T-cell (primary cell): ENCODE results near the gene NOL4L. TPM values are rescaled to one million over a fixed set of nuclear protein-coding genes. Genes with fewer than 3 reads are reported as not detected.
A peak's percentile ranks its signal among the peaks of the same experiment; 100 is the strongest.

Experiments used
- ATAC-seq, 4 experiments: fragments of 200-7000 bp in 3 of 4; fragments of 150-1000 bp in 1 of 4; cut with Tn5 transposase; replicated peaks in 1 of 4; 1 replicate in 3 of 4; 2 replicates in 1 of 4; pipeline ENCODE4 v1.10.0; 2021; ENCODE audit warnings: moderate library complexity in 3 of 4, mild to moderate bottlenecking in 2 of 4, moderate number of reproducible peaks in 1 of 4
- CTCF ChIA-PET, 2 donors: fragments of 300-600 bp; sonication (Branson Sonifier 250); formaldehyde crosslinking; loops; one replicate each; lab custom pipeline; 2022; ENCODE audit warnings: antibody characterized with exemption in 2 of 2; lab: Charles Lee
- POLR2A ChIA-PET, 2 donors: fragments of 300-600 bp; sonication (Branson Sonifier 250); formaldehyde crosslinking; loops; one replicate each; lab custom pipeline; 2022; ENCODE audit warnings: antibody characterized with exemption in 2 of 2; lab: Charles Lee
- DNase-seq, 35 experiments: peaks; one replicate each; pipeline versions ENCODE4 v3.0.0 to v3.0.0-alpha.2; 2013 to 2023
- H3K27ac ChIP-seq: one replicate; pipeline ENCODE4 v1.5.1; 2013; ENCODE audit warnings: low read length
- H3K27me3 ChIP-seq, 2 experiments: replicated peaks in 1 of 2; 1 replicate in 1 of 2; 2 replicates in 1 of 2; pipeline versions ENCODE4 v1.6.1 to v1.7.0; 2013; ENCODE audit warnings: low read length in 1 of 2, mixed read lengths in 1 of 2; ENCODE audit not compliant: control insufficient read depth in 2 of 2, insufficient read depth in 2 of 2; ENCODE audit errors: extremely low read depth in 1 of 2
- H3K36me3 ChIP-seq, 2 donors: 1 replicate in 1 of 2; 2 replicates in 1 of 2; pipeline versions ENCODE4 v1.6.1 to v1.7.0; 2013; ENCODE audit warnings: low read length in 1 of 2; ENCODE audit not compliant: control insufficient read depth in 2 of 2, insufficient read depth in 1 of 2; ENCODE audit errors: extremely low read depth in 1 of 2
- H3K4me1 ChIP-seq, 2 experiments: 1 replicate in 1 of 2; 2 replicates in 1 of 2; pipeline versions ENCODE4 v1.6.1 to v1.7.0; 2013; ENCODE audit warnings: low read length in 2 of 2, mixed read lengths in 1 of 2; ENCODE audit not compliant: insufficient read depth in 2 of 2, control insufficient read depth in 1 of 2; ENCODE audit errors: extremely low read depth in 1 of 2
- H3K4me3 ChIP-seq, 2 donors: 1 replicate in 1 of 2; 2 replicates in 1 of 2; pipeline versions ENCODE4 v1.5.1 to v1.7.0; 2013; ENCODE audit warnings: mild to moderate bottlenecking in 2 of 2, low read length in 1 of 2, moderate library complexity in 1 of 2; ENCODE audit not compliant: control insufficient read depth in 1 of 2; ENCODE audit errors: extremely low read depth in 1 of 2
- H3K9me3 ChIP-seq: 2 replicates; pipeline ENCODE4 v1.7.0; 2013
- H3K27ac Mint-ChIP-seq, 2 donors: one replicate each; pipeline ENCODE4 v1.8.0; 2020 to 2021; ENCODE audit warnings: mild to moderate bottlenecking in 2 of 2, mixed read lengths in 2 of 2
- H3K27me3 Mint-ChIP-seq, 2 donors: one replicate each; pipeline ENCODE4 v1.8.0; 2021 to 2022; ENCODE audit warnings: mixed read lengths in 2 of 2
- H3K36me3 Mint-ChIP-seq: one replicate; pipeline ENCODE4 v1.8.0; 2021; ENCODE audit warnings: mixed read lengths
- H3K4me1 Mint-ChIP-seq, 3 donors: one replicate each; pipeline ENCODE4 v1.8.0; 2020 to 2022; ENCODE audit warnings: mixed read lengths in 3 of 3, mild to moderate bottlenecking in 1 of 3
- H3K4me3 Mint-ChIP-seq, 3 donors: one replicate each; pipeline ENCODE4 v1.8.0; 2020 to 2022; ENCODE audit warnings: mild to moderate bottlenecking in 3 of 3, mixed read lengths in 3 of 3, moderate library complexity in 3 of 3
- H3K9me3 Mint-ChIP-seq, 3 donors: one replicate each; pipeline ENCODE4 v1.8.0; 2020 to 2022; ENCODE audit warnings: mixed read lengths in 3 of 3
- WGBS: methylation state at CpG from one replicate; pipeline ENCODE4 v1.1.5; 2013; ENCODE audit warnings: missing lambda C conversion rate; ENCODE audit not compliant: insufficient coverage; 5-methylcytosine and 5-hydroxymethylcytosine counted together
- total RNA-seq, 35 experiments: library from RNA in 6 of 35; stranded (reverse) in 6 of 35; fragments of 120-200 nt in 1 of 35; gene quantifications; one replicate each; pipeline versions ENCODE4 v1.2.1 to v1.2.4 and lab custom pipeline; 2013 to 2026

The NOL4L gene
- total RNA-seq, 5 donors from 2014 or later (not counting 1 experiment from before 2014, with no cell fraction given) = 63.5 to 88.8 (median 74.4) TPM

DNA sequence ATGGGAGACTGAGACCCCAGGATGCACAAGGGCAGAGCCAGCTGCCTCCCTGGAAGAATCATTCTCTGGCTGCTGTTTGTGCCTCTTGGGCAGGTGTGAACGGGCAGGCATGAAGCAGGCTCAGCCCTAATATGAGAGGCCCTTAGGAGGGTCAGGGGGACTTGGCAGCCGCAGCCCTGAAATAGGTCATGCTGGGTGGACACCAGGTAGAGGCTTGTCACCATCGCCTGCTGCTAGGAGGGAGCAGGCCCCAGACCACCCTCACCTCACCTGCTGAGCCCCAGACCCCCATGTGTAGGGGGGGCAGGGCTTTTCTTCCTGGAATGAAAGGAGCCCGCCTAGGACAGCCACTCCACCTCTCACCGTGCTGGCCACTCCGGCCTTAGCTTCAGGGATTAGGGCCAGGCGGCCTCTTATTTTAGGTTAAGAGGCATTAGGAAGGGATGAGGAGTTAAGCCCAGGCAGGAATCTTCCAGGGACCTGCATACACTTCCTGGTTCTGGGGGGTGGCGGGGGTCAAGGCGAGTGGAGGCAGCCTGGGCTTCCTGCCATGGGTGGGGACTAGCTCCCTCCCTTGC, 134.6 kb downstream of the NOL4L start:
- peaks cover 33% of the 10 kb centered on the region for H3K36me3 Mint-ChIP-seq
- no peak for DNase-seq

DNA sequence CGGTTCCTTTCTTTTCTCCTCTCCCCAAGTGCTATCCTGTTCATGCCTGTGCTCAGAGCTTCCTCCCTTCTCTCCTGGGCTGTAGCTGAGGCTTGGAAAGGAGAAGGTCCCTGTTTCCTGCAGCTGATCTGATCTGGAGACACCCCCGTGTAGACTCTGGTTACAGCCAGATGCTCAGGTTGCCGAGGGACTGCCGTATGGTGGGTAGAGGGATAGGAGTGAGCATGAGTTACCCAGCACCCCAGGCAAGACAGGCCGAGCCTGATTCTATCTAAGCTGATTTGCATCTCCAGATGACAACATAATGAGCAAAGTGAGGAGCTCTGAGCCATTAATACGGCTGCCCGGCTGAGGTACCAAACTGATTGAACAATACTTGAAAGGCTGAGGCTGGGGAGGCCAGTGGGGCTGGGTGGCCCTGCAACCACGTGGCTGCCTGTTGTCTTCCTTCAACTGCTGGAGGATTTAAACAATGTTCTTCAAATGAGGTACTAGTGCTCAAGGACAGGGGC, 135.2 kb downstream of the NOL4L start:
- no peak overlapping the region for H3K4me3 ChIP-seq
- no peaks in the 10 kb centered on the region for H3K9me3 ChIP-seq
- no peak for DNase-seq
- H3K27ac ChIP-seq = no peak overlapping the region
- Mint-ChIP-seq H3K27ac (peak overlapping the region; percentile 72 to 82), H3K4me1 (peaks cover 21 to 25% (median 23%) of the 10 kb centered on the region in 3 donors), H3K36me3 (peaks cover 35% of the 10 kb centered on the region), H3K9me3 (no peaks in the 10 kb centered on the region), H3K27me3 (no peaks in the 10 kb centered on the region), H3K4me3 (no peak overlapping the region)
- no peaks in the 10 kb centered on the region for H3K27me3 ChIP-seq
- CTCF ChIA-PET = interaction anchor here in 1 of 2 donors (0.7 kb wide), 1 partner anchor 48 kb away, joined by 5 read pairs; no protein-coding TSS in a partner anchor
- H3K4me1 ChIP-seq = peaks cover 2 to 25% of the 10 kb centered on the region in 2 experiments
- ATAC-seq = no peak
- POLR2A ChIA-PET = interaction anchor here in 1 of 2 donors (0.6 kb wide), 1 partner anchor 311 kb away, joined by 3 read pairs; no protein-coding TSS in a partner anchor
- H3K36me3 ChIP-seq = peaks cover 15 to 97% of the 10 kb centered on the region in 2 donors
- WGBS = 72% methylated on average over 7 of the region's 8 CpGs

More for the DNA sequence above, 134.6 kb downstream of the NOL4L start:
- 80% methylated on average over 1 of the region's 9 CpGs for whole genome bisulfite sequencing
- Histone ChIP-seq H3K27me3 (no peaks in the 10 kb centered on the region), H3K9me3 (no peaks in the 10 kb centered on the region), H3K36me3 (peaks cover 15 to 97% of the 10 kb centered on the region in 2 donors), H3K27ac (no peak overlapping the region), H3K4me3 (no peak overlapping the region), H3K4me1 (peaks cover 2 to 19% of the 10 kb centered on the region in 2 experiments)
- POLR2A ChIA-PET = no interaction called here
- no peaks in the 10 kb centered on the region for H3K27me3 Mint-ChIP-seq
- peaks cover 15 to 20% (median 16%) of the 10 kb centered on the region in 3 donors for H3K4me1 Mint-ChIP-seq
- no peak overlapping the region for H3K4me3 Mint-ChIP-seq
- no peak for ATAC-seq
- H3K27ac Mint-ChIP-seq = peak overlapping the region; percentile 72 to 82
- CTCF ChIA-PET = interaction anchor here in 1 of 2 donors (0.7 kb wide), 1 partner anchor 47 kb away, joined by 5 read pairs; no protein-coding TSS in a partner anchor
- no peaks in the 10 kb centered on the region for H3K9me3 Mint-ChIP-seq

DNA sequence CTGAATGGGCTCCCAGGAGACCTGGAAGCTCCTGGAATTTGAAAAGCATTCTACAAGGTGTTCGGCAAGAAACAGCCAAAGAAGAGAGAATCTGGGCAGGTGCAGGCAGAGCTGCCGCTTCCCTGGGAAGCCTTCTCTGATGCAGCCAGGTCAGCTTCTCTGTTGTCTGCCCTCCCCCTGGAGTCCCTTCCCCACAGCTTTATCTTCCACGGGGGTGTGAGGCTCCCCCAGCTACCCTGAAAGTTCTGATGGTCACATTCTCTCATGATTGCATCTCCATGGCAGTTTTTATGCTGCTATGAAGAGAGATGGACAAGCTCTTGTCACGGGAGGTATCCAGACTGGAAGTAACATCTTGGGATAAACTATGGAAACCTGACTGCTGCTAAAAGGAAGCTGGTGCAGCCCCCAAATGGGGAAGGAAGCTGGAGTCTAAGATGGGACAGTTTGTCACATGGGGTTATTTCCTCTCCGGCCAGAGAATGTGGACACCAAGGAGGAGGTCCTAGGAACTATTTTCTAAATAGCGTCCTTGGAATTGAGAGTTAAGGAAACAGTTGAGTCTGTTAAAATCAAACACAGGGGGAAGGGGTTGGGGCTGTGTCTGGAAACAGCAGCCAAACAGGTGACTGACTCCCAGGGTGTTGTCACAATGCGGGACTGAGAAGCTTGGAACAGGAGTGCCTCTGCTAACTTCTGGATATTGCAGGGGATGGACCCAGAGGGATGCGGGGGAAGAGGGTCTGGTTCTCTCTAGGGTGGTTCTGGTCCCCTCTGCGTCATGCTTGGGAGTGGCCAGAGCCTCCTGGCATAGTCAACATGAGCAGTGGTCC, 135.9 kb downstream of the NOL4L start:
- H3K27ac ChIP-seq = no peak overlapping the region
- WGBS = 100% methylated on average over 4 of the region's 9 CpGs
- POLR2A ChIA-PET = interaction anchor here in 1 of 2 donors (0.6 kb wide), 1 partner anchor 311 kb away, joined by 3 read pairs; no protein-coding TSS in a partner anchor
- H3K4me1 Mint-ChIP-seq = peaks cover 21 to 30% (median 25%) of the 10 kb centered on the region in 3 donors
- H3K4me3 ChIP-seq = no peak overlapping the region
- DNase-seq (no peak), ATAC-seq (no peak)
- peaks cover 15 to 95% of the 10 kb centered on the region in 2 donors for H3K36me3 ChIP-seq
- no peak overlapping the region for H3K4me3 Mint-ChIP-seq
- H3K9me3 ChIP-seq = no peaks in the 10 kb centered on the region
- H3K4me1 ChIP-seq = peaks cover 5 to 29% of the 10 kb centered on the region in 2 experiments
- CTCF ChIA-PET = no interaction called here
- H3K9me3 Mint-ChIP-seq = no peaks in the 10 kb centered on the region
- no peaks in the 10 kb centered on the region for H3K27me3 ChIP-seq
- H3K27me3 Mint-ChIP-seq = no peaks in the 10 kb centered on the region
- H3K27ac Mint-ChIP-seq = peak overlapping the region; percentile 72 to 82
- H3K36me3 Mint-ChIP-seq = peaks cover 32% of the 10 kb centered on the region

DNA sequence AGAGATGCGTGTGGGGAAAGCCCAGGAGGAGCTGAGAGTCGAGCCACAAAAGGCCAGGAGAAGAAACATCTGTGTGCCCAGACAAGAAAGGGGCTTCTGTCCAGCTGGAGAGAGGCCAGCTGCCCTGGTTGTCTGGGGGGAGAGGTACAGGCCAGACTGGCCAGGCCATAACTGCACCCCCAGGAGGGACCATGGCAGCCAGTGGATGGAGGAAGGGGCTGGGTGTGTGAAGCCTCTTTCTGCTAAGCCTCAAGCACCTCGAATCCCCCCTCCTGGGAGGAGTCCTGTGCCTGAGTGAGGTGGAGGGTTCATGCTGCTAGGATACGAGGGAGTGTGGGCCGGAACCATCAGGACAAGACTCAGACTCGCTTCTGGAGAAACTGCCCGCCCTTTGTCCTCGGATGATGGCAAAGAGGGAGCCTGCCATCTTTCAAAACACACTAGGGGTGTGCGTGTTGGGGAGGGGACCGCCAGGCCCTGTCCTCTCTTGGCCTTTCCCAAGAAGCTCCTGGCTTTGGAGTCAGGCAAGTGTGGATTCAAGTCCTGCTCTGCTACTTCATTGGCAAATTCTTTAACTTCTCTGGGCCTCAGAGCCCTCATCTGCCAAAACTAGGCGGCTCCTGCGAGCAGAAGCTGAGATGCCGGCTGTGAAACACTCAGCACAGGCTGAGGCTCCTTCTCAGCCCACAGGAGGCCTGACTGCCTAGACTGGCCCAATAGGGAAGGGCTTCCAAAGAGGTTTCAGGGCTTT, 136.7 kb downstream of the NOL4L start:
- ATAC-seq = no peak
- Histone ChIP-seq H3K27me3 (no peaks in the 10 kb centered on the region), H3K27ac (no peak overlapping the region), H3K36me3 (peaks cover 13 to 94% of the 10 kb centered on the region in 2 donors), H3K4me3 (no peak overlapping the region), H3K4me1 (peaks cover 7 to 32% of the 10 kb centered on the region in 2 experiments), H3K9me3 (no peaks in the 10 kb centered on the region)
- H3K4me1 Mint-ChIP-seq = peaks cover 28 to 36% (median 31%) of the 10 kb centered on the region in 3 donors
- no peak overlapping the region for H3K4me3 Mint-ChIP-seq
- ChIA-PET CTCF (no interaction called here), POLR2A (no interaction called here)
- WGBS = 89% methylated on average over 7 of the region's 13 CpGs
- no peaks in the 10 kb centered on the region for H3K27me3 Mint-ChIP-seq
- peak overlapping the region; percentile 63 to 82 for H3K27ac Mint-ChIP-seq
- H3K9me3 Mint-ChIP-seq = no peaks in the 10 kb centered on the region
- peaks cover 33% of the 10 kb centered on the region for H3K36me3 Mint-ChIP-seq
- no peak for DNase-seq

DNA sequence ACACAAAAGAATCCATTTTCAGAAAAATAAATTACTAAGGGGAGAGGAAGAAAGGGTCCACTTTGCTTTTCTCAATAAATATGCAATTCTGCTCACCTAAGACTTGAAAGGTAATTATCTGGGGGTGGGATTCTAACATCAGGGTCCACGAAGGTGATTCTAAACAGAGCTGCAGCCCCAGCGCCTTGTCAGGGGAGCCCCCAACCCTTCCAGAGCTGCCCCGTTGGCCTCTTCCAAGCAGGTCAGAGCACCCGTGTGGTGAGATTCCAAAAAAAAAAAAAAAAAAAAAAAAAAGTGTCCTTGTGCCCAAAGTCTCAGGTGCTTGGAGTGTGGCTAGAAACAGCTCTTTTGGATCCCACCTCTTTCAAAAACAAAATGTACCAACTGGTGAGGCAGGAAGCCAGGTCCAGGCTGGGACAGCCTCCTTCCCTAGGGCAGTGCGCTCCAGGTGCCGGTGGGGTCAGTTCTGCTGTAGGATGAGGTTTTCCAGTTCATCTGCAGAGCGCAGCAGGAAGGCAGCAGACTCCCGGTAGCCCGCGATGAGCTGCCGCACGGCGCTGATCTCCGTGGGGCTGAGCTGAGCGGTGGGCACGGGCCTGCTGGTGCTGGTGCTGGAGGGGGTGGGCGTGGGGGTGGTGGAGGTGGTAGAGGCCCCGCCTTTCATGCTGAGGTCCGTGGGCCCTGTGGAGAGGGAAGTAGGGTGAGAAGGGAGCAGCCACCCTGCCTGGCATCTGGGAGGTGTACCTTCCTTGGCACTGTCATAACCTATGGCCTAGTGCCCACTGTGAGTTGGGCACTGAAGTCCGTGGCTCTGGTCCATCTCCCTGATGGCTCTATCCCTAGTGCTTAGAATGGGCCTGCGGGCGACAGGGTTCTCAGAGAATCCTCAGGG, 137.8 kb downstream of the NOL4L start:
- H3K9me3 ChIP-seq = no peaks in the 10 kb centered on the region
- no peak overlapping the region for H3K27ac ChIP-seq
- WGBS = 89% methylated on average over 16 of the region's 22 CpGs
- H3K27me3 ChIP-seq = no peaks in the 10 kb centered on the region
- Mint-ChIP-seq H3K9me3 (no peaks in the 10 kb centered on the region), H3K36me3 (peaks cover 29% of the 10 kb centered on the region), H3K27me3 (no peaks in the 10 kb centered on the region), H3K4me1 (peaks cover 32 to 41% (median 37%) of the 10 kb centered on the region in 3 donors), H3K4me3 (no peak overlapping the region), H3K27ac (peak overlapping the region; percentile 63 to 88)
- POLR2A ChIA-PET = no interaction called here
- H3K4me1 ChIP-seq = peaks cover 7 to 35% of the 10 kb centered on the region in 2 experiments
- no peak overlapping the region for H3K4me3 ChIP-seq
- DNase-seq (no peak), ATAC-seq (no peak)
- CTCF ChIA-PET = interaction anchor here in 1 of 2 donors (0.7 kb wide), 1 partner anchor 624 kb away, joined by 3 read pairs; no protein-coding TSS in a partner anchor
- H3K36me3 ChIP-seq = peaks cover 9 to 93% of the 10 kb centered on the region in 2 donors
